ENCODE measurements around the gene SELENOI. TPM values are rescaled to one million over a fixed set of nuclear protein-coding genes. Genes with fewer than 3 reads are reported as not detected.

SELENOI gene
- total RNA-seq, 4 donors from 2014 or later, result 9.4 to 14.5 (median 11.0) TPM

DNA sequence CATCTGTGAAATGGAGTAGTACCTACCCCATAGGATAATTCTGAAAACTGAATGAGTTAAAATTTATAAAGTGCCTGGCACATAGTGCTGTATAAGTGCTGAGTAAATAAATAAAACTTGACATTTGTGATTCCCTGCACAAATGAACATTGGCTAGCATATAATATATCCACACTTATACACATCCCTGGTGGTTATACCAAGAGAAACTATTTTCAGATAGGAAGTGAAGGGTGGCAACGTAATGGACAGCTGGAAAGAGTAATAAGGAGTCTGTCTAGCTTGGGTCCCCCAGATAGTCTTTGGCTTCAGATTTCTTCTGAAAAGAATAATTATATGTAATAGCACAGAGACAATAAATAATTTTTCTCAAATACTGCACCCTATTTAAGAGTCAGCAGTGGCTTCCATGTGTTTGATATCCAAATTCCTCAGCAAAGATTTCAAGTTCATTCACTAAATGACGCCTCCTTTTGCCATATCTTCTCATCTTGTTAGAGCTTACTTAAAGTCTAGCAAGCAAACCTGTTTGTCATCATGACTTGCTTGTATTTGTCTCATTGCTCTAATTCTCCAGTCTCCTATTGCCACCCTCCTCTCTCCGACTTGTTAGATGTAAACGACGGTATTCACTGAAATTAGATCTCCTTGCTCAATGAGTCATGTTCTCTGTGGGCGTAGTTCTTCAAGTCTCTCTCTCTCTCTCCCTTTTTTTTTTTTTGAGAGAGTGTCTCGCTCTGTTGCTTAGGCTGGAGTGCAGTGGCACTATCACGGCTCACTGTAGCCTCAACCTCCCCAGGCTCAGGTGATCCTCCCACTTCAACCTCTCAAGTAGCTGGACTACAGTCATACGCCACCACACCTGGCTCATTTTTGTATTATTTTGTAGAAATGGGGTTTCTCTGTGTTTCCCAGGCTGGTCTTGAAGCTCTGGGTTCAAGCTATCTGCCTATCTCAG lies 9.4 kb downstream of the SELENOI start:
- TF ChIP-seq, protein P1, sequence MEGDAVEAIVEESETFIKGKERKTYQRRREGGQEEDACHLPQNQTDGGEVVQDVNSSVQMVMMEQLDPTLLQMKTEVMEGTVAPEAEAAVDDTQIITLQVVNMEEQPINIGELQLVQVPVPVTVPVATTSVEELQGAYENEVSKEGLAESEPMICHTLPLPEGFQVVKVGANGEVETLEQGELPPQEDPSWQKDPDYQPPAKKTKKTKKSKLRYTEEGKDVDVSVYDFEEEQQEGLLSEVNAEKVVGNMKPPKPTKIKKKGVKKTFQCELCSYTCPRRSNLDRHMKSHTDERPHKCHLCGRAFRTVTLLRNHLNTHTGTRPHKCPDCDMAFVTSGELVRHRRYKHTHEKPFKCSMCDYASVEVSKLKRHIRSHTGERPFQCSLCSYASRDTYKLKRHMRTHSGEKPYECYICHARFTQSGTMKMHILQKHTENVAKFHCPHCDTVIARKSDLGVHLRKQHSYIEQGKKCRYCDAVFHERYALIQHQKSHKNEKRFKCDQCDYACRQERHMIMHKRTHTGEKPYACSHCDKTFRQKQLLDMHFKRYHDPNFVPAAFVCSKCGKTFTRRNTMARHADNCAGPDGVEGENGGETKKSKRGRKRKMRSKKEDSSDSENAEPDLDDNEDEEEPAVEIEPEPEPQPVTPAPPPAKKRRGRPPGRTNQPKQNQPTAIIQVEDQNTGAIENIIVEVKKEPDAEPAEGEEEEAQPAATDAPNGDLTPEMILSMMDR (IDR thresholded peaks at IDR 0.05; ENCODE audit: low read depth), result no peak

DNA sequence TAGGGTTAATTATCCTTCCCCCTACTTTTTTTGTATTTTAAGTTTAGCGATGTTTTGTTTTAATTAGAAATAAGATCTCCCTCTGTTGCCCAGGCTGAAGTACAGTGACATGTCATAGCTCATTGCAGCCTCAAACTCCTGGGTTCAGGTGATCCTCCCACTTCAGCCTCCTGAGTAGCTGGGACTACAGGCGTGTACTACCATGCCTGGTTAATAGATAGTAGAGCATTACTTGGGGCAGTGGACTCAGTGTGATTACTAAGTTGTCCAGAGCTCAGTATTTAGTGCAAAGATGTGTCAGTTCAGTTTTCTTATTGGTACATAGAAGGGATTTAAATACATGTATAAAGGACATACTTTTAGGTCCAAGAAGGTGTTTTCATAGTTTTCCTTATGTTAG lies 10.2 kb downstream of the SELENOI start:
- TF ChIP-seq, protein P1 (IDR thresholded peaks at IDR 0.05; ENCODE audit: low read depth), result no peak

- TF ChIP-seq, protein P1 (IDR thresholded peaks at IDR 0.05; ENCODE audit: low read depth), result no peak
These were observed 10.8 kb downstream of the SELENOI start for GRCh38 chr2:26356771-26357170.

DNA sequence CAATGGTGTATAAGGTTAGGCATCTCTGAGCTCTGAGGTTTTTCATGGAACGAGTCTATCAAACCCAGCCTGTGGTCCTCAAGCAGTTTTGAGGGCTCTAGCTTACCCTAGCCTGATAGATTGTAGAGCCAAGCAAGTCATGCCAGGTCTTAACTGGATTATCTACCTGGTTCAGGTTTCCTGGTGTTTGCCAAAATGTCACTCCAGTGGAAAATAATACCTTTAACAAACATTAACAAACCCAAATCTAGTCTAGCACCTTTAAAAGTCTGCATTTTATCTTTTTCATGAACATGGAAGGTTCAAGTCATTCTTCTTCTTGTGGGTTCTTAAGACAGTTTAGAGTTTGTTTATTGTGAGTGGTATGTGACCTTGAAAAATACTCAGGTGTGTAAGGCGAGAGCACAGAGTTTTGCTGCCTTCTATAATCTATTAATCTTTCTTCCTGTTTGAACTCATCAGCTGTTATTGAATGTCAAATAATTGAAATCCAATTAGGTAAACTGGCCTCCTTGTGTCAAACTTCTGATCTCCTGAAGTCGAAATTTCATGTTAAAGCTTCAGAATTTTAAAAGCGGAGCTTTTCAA lies 14.0 kb downstream of the SELENOI start:
- TF ChIP-seq, protein P1 (IDR thresholded peaks at IDR 0.05; ENCODE audit: low read depth), result no peak

- TF ChIP-seq, protein P1 (IDR thresholded peaks at IDR 0.05; ENCODE audit: low read depth), result no peak
These were observed 17.4 kb downstream of the SELENOI start for GRCh38 chr2:26363323-26363722.

GRCh38 chr2:26363958-26364357 lies 18.0 kb downstream of the SELENOI start:
- TF ChIP-seq, protein P1 (IDR thresholded peaks at IDR 0.05; ENCODE audit: low read depth), result no peak

- TF ChIP-seq, protein P1 (IDR thresholded peaks at IDR 0.05; ENCODE audit: low read depth), result no peak
These were observed 18.7 kb downstream of the SELENOI start for GRCh38 chr2:26364669-26365068.
